ENCODE data around the gene IFI16.
"Not testable (repeated sequence)": the region's sequence is repeated elsewhere in the genome, so short reads cannot be mapped to it uniquely, and the experiment has no call there.

DNA sequence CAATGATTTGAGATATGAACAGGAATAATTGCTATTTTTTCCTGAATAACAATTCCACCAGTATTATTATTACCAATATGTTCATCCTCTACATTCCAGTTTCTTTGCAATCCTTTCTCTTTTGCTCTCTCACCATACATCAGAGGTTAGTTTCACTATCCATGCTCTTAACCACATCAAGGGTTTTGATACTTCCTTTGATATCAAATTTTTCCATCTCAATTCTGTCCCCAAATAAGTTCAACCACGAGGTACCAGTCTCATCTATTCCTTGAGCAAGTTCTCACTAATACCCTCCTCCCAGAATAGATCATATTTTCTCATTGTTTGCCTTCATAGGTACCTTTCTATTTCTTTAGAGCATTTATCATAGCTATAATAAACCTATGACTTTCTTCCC, 36.8 kb downstream of the IFI16 start:
- TF ChIP-seq, protein P1, sequence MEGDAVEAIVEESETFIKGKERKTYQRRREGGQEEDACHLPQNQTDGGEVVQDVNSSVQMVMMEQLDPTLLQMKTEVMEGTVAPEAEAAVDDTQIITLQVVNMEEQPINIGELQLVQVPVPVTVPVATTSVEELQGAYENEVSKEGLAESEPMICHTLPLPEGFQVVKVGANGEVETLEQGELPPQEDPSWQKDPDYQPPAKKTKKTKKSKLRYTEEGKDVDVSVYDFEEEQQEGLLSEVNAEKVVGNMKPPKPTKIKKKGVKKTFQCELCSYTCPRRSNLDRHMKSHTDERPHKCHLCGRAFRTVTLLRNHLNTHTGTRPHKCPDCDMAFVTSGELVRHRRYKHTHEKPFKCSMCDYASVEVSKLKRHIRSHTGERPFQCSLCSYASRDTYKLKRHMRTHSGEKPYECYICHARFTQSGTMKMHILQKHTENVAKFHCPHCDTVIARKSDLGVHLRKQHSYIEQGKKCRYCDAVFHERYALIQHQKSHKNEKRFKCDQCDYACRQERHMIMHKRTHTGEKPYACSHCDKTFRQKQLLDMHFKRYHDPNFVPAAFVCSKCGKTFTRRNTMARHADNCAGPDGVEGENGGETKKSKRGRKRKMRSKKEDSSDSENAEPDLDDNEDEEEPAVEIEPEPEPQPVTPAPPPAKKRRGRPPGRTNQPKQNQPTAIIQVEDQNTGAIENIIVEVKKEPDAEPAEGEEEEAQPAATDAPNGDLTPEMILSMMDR (IDR thresholded peaks at IDR 0.05), result not testable (repeated sequence)
- not testable (repeated sequence) for TF ChIP-seq POLR2A (IDR thresholded peaks at IDR 0.05)
